ENCODE measurements around the gene CLDN15.

Gene CLDN15

DNA sequence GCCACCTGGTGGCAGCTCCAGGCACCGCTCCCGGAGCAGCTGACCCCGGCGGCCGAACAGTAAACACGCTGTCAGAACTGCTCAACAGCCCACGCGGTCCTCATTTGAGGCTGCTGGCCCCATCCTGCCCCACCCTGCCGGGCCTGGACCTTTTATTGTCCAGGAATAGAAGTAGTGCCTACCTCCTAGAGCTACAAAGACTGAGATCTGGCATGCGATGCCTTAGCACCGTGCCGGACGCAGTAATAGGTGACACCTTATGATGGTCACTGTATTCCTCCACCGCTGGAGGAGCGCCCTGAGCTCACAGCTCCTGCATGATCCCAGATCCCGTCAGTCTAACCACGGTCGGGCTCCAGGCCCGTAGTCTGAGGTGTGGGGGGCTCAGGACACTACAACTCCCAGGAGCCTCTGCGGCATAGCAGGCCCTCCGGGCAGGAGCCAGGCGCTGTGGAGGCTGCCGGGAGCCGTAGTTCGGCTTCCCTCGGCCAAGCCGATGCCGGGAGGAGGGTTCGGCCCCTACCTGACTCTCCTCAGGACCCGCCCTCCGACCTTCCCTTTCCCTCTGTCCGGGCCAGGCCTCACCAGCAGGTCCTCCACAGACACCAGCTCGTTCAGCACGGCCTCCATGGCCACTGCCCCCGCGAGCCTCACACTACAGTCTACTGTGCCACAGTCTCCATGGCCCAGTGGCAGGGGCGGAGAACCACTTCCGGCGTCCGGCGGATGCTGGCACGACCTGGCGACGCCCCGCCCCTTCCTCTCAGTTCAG is 7.0 kb upstream of the CLDN15 start, which contains the start of gene FIS1:
Gene FIS1, minus strand, starts transcription at position 707 of the 772 bp plus-strand sequence. Its CDS starts 77 bp downstream, at position 630.
- peak; percentile 51 for DNase-seq (ENCODE audit: low read depth)

DNA sequence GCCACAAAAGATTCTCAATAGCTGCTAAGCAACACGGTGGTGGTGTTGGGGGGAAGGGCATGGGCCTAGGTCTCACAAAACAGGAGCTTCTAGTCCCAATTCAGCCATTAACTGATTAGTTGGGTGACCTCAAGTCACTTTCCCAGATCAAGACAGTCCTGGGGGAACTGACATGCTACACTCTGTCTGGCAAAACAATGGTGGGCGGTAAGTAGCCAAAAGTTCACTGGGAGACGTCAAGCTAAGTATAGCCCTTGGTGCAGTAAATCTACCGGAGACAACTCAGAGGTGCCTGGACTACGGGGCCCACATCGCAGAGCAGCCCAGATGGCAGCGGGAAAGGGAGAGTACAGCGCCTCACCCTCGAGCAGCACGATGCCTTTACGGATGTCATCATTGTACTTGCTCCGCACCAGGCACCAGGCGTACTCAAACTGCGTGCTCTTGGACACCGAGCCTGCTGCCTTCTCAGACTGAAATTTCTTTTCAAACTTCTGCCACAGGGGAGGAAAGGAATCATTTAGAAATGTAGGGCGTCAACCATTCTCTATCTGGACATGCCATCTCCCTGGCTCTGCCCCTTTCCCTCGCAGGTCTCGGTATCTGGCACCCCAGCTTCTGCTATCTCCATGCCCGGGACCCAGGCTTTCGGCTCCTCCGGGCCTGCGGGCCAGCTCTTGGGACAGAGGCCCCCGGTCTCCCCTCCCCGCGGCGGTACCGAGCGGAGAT is 6.2 kb upstream of the CLDN15 start:
- no peak for DNase-seq (ENCODE audit: low read depth)

DNA sequence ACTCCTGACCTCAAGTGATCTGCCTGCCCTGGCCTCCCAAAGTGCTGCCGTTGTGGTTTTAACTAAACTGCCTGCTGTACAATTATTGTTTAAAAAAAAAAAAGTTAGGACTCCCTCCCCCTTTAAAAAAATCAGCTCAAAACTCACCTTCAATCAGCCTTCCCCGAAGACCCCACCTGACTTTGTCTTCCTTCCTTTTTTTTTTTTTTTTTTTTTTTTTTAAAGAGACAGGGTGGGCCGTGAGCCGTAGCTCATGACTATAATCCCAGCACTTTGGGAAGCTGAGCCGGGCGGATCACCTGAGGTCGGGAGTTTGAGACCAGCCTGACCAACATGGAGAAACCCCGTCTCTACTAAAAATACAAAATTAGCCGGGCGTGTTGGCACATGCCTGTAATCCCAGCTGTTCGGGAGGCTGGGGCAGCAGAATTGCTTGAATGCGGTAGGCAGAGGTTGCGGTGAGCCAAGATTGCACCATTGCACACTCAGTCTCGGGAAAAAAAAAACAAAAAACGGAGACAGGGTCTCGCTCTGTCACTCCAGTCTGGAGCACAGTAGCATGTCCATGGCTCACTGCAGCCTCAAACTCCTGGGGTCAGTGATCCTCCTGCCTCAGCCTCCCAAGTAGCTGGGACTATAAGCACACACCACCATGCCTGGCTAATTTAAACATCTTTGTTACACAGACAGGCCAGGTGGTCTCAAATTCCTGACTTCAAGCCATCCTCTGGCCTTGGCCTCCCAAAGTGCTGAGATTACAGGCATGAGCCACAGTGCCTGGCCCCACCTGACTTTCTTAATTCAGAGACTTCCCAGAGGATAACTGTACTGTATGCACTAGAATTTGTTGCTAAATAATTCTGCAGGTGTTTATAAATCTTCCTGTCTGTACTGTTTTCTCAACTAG is 4.1 kb upstream of the CLDN15 start:
- no peak for DNase-seq (ENCODE audit: low read depth)

DNA sequence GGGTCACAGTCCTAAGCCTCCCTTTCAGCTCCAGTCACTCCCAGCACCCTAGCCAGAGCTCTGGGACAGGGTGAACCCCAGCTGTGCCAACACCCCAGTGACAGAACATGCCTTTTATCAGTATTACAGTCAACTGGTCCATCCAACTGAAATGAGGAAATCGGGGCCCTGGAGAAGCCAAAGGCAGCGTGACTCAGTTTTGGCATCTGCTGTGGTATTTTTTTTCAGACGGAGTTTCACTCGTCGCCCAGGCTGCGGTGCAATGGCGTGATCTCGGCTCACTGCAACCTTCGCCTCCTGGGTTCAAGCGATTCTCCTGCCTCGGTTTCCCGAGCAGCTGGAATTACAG is 3.4 kb upstream of the CLDN15 start:
- no peak for DNase-seq (ENCODE audit: low read depth)

DNA sequence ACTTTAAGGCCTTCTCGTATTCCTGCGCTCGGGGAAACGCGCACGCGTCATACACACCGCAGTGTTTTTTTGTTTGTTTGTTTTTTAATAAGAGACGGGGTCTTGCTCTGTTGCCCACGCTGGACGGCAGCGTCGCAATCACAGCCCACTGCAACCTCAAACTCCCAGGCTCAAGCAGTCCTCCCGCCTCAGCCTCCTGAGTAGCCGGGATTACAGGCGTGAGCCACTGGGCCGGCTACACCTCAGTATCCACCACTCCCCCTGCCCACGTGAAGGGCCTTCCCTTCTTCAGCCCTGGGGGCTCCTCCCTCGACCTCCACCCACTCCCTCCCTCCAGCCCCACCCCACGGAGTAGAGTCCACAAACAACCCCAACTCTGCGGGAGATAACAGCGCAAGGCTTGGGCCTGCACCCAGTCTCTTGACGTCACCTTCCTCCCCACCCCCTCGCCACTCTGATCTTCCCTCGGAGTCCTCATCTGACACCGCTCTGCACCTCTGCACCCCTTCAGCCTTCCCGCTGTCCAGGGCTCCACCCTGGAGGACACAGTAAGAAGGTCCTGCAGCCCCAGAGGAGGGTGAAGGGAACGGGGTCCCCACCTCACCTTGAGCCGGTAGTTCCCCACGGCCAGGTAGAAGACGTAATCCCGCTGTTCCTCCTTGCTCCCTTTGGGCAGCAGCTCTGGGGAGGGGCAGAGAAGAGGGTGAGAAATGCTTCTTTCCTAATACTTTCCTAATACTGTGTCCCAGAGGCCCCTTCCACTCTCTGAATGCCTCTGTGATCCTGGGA is 2.8 kb upstream of the CLDN15 start:
- DNase-seq (ENCODE audit: low read depth), result no peak

DNA sequence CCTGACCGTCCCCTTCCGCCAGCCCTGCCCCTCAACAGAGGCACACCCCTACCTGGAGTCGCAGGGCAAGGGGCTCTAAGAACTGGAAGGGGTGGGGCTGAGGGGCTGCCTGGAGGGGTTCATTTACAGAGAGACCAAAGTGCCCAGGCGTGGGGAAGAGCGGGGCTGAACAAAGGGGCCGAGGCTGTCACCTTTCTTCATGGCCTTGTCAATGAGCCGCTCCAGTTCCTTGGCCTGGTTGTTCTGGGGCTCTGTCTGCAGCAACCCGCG is 2.3 kb upstream of the CLDN15 start:
- no peak for DNase-seq (ENCODE audit: low read depth)

DNA sequence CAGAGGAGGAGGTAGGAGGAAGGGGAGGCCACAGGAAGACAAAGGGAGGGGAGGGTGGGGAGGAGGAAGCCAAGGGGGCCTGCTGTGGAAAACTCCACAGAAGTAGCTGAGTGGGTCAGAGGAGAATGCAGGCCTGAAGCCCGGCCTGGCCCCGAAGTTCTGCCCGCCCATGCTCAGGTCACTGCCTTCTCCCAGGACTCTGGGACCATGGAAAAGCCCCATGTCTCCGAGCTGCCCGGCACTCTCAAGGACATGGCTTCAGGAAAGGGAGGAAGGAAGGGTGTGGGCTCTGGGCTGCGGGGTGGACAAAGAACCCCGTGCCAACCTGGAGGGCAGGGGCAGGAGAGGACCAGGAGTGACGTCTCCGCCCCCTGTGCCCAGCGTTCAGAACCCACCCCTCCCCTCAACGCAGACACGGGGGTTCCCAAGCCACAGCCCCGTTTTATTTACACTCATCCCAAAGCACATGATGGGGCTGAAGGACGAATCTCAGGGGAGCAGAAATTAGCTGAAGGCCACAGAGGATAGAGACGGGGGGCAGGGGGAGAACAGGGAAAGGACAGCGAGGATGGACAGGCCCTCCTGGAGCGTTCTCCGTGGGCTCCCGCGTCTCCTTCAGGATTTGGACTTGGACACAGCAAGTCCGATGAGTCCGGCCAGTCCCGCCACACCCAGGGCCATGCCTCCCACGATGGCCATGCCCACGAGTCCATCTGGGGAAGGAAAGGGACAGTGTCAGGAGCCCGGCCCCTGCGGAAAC is 1.8 kb upstream of the CLDN15 start:
- no peak for DNase-seq (ENCODE audit: low read depth)

DNA sequence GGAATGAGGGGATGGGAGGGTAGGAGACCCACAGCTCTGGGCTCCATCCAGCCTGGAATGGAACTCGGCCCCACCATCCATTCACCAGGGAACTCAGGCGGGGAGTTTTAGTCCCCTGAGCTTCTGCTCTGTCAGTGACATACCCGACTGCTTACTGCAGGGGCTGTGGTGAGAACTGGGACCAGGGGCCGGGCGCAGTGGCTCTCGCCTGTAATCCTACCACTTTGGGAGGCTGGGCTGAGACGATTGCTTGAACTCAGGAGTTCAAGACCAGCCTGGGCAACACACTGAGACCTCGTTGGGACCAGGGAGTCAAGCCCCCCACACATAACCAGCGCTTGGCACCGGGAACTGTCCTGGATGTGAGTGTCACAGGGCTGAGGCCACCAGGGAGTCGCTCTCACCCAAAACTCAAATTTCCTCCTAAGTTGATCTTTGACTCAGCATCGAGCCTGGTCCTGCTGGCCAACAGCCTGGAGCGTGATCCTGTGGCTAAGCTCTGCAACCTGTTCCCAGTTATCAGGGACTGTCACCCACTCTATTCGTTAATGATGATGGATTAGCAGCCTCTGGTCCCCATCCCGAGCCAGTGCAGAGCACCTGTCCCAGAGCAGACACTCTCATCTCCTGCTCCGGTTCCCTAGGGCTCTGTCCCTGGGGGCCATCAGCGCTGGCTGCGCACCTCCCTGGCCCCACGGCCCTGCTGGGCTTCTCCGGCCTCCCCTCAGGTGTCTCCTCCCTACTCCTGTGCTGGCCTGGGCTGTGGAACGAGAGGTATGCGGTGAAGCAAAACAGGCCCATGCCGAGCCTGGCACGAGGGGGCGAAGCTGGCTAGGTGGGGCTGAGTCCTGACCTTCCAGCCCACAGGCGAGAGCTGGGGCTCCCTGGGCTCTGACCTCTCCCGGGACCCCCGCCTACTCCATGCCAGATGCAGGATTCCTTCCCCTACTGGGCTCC is 902 bp upstream of the CLDN15 start:
- no peak for DNase-seq (ENCODE audit: low read depth)

DNA sequence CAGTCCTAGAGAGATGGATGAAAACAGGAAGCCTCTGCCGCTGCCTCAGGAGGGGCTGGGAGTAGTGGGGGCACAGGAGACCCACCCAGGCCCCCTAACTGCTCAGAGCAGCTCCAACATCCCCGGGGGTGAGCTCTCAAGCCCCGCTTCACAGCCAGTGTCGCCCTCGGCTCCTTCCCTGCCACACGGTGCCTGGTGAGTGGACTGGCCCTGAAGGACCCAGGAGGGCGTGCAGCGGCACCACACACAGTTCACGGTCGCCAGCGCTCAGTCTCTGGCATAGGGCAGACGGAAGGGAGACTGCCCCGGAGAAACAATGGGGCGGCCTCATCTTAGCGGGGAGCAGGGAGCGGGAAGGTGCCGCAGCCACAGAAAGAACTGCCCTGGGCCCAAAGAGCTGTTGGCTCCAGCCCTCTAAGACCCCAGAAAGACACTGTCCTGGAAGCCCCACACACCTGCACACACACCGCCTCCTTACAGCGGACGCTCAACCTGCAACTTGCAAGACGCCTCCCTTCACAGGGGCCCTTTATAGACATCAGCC is 1.2 kb downstream of the CLDN15 start:
- no peak for DNase-seq (ENCODE audit: low read depth)

DNA sequence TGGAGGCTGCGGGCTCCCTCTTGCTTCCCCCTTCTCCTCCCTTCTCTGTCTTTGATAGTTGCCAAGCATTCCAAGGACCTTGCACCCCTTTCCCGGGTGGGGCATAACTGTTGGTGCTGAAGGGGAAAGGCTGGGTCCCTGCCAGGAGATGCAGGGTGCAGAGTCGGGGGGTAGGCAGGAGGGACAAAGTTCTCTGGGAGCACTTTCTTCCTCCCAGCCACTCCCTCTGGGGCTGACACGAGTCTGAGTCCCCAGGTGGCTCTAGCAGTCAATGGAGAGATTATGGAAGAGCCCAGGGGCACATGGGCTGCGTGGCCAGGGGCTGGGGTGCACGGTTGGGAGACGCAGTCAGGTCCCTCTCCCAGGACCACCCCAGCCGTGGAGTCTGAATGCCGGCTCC is 2.1 kb downstream of the CLDN15 start:
- no peak for DNase-seq (ENCODE audit: low read depth)

DNA sequence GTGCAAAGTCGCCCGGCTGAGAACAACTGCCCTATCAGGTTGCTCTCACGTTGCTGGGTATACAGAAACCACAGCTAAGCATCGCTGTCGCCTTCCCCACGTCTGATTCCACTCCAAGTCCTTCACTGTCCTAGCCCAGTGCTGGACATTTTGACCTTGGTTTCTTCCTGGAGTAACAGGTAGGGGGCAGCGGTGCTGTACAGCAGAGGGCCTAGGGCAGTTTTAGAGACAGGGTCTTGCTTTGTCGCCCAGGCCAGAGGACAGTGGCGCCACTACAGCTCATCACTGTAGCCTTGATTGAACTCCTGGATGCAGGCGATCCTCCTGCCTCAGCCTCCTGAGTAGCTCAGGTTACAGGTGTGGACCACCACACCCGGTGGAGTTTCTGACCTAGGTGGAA is 2.6 kb downstream of the CLDN15 start:
- DNase-seq (ENCODE audit: low read depth), result no peak

DNA sequence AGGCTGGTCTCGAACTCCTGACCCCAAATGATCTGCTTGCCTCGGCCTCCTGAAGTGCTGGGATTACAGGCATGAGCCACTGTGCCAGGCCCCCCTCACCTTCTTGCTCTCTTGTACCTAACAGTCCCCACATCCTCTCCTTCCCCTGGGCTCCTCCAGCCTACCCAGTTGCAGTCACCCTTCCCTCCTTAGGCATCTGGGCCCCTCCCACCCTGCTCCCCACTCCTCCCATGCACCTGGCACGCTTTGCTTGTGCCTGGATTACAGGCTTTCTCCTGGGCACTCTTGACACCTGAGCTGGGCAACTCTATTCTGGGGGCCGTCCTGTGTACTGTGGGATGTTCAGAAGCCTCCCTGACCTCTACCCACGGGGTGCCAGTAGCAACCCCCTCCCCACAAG is 3.0 kb downstream of the CLDN15 start:
- no peak for DNase-seq (ENCODE audit: low read depth)

DNA sequence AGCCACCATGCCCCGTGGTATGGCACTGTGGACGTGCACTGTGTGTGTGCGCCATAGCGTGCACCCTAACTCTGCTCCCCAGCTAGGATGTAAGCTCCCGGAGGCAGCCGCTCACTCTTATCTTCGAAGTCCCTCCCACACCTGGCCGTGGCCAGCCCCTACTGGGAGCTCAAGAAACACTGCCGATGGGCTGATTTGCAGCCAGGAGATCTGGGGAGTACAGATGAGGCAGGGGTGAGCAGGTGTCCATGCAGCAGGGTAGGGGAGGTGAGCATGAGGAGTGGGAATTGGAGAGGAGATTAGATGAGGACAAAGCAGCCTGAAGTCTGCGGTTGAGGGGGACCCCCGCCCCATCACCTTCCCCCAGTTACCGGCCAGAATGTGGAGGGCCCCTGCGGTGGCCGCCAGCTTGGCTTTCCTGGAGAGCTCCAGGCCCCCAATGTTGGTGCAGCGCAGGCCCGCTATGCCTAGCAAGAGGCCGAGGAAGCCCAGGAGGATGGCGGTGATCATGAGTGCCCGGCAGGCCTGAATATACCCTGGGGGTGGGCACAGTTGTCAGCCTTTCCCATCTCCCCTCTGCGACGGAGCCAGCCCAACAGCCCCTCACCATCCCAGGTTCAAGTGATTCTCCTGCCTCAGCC is 3.6 kb downstream of the CLDN15 start:
- DNase-seq (ENCODE audit: low read depth), result no peak

DNA sequence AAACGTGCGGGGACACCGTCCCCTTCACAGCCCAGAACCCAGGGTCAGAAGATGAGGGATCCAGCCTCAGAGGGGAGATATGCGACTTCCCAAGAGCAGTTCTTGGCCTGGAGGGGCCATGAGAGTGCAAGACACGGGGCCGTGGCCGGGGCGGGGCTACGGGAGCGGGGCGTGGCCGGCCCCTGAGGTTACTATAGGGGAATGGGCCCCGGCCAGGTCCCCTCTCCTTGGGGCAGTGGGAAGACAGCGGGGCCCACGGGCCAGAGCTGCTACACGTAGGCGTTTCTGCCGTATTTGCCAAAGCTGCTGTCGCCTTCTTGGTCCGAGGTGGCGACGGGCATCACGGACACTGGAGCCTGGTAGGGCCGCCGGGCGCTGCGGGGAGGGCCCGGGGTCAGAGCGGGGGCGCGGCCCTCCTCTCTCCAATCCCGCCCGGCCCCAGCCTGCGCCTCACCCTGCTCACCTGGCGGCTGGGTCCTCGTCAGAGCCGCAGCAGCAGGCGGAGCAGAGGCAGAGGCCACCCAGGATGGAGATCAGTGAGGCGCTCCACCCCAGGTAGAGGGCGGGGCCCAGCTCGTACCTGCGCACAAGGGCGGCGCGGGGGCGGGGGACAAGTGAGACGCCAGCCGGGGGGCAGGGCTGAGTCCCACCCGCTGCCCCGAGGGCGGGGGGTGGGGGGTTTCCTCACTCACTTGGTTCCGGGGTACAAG is 5.3 kb downstream of the CLDN15 start:
- DNase-seq (ENCODE audit: low read depth), result no peak

DNA sequence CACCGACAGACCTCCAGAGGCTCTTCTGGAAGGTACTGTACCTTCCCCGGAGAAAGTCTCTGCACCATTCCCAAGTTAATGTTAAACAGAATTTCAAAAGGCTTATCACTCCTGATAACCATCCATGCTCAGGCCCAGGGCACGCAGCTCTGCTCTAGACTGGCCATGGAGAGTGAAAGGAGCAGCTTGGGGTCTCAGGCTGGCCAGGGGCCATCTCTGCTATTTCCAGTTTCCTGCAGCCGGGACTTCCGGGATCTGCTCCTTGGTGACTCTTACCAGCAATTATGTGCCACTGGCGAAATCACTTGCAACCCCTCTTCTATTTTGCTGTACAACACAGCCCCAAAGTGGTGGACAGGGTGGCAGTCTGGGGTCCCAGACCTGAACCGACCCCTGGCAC is 6.0 kb downstream of the CLDN15 start:
- DNase-seq (ENCODE audit: low read depth), result no peak

DNA sequence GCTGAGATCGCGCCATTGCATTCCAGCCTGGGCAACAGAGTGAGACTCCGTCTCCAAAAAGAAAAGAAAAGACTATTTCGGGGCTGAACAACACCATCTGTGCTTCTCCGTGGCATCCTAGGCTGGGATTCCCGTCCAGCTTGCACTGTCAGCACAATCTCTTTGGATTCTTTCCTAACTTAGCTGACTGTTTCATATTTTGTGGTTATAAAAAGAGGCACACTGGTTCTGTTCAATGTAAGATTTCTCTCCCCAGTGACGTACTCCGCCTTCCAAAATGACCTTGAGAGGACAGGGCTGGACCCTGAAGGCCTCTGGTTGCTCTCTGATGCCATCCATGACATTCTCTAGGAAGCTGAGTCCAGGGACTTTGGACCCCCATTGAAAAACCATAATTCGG is 10.9 kb downstream of the CLDN15 start:
- DNase-seq (ENCODE audit: low read depth), result no peak

DNA sequence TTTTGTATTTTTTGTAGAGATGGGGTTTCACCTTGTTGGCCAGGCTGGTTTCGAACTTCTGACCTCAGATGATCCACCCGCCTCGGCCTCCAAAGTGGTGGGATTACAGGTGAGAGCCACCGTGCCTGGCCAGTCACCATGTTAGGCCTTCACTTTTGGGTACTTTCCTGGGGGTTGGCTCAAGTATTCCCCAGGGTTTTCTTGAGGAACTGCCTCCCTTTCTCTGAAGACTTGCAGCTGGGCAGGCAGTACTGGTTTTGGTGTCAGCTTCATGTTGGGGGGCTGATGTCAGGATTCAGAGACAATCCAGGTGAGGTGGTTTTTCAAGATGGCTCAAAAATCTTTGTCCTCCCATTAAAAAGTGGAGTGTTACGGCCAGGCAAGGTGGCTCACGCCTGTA is 12.0 kb downstream of the CLDN15 start:
- DNase-seq (ENCODE audit: low read depth), result no peak

DNA sequence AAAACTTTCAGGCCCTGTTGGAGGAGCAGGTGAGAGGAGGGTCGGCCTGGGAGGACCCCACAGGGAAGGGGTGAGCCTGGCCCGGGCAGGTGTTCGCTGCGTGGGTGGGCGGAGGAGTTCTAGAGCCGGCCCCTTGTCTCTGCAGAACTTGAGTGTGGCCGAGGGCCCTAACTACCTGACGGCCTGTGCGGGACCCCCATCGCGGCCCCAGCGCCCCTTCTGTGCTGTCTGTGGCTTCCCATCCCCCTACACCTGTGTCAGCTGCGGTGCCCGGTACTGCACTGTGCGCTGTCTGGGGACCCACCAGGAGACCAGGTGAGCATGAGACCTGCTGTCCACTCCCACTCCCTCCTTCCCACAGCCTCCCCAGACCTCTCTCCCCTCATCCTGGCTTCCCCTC is 14.1 kb downstream of the CLDN15 start:
- no peak for DNase-seq (ENCODE audit: low read depth)
